Pulmonary artery endothelial cell (primary cell): ENCODE measurements around the gene MC1R. TPM values are rescaled to one million over a fixed set of nuclear protein-coding genes. Genes with fewer than 3 reads are reported as not detected.

Experiments used
- DNase-seq: peaks from one replicate; pipeline ENCODE4 v3.0.0-alpha.2; 2011; ENCODE audit warnings: low read depth, low spot score
- total RNA-seq: library from RNA; depleted of rRNA; stranded (reverse); fragments of >200 nt; gene quantifications from 2 replicates; pipeline ENCODE4 v1.2.3, GENCODE V29; 2014

Gene MC1R
- total RNA-seq, 1 donor from 2014 or later, result 2.3 TPM

GRCh38 chr16:89895482-89896250 lies 23.0 kb upstream of the MC1R start:
- no peak for DNase-seq

DNA sequence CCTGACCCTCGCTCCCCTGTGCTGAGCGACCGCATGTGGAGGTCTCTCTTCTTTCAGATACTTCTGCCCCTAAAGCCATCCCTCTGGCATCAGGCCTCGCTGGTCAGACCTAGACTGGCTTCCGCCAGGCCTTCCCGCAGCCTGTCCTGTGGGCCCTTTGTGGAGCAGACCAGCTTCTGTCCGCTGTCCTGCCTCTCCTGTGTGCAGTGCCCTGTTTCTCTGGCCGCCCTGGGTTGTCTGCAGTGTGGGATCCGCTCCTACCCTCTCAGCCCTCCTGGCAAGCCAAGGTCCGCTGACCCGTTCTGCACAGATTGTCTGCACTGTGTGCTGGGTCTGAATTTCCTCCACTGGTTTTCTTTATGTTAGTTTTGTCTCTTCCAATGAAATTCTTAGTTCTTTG lies 21.5 kb upstream of the MC1R start:
- DNase-seq, result no peak

DNA sequence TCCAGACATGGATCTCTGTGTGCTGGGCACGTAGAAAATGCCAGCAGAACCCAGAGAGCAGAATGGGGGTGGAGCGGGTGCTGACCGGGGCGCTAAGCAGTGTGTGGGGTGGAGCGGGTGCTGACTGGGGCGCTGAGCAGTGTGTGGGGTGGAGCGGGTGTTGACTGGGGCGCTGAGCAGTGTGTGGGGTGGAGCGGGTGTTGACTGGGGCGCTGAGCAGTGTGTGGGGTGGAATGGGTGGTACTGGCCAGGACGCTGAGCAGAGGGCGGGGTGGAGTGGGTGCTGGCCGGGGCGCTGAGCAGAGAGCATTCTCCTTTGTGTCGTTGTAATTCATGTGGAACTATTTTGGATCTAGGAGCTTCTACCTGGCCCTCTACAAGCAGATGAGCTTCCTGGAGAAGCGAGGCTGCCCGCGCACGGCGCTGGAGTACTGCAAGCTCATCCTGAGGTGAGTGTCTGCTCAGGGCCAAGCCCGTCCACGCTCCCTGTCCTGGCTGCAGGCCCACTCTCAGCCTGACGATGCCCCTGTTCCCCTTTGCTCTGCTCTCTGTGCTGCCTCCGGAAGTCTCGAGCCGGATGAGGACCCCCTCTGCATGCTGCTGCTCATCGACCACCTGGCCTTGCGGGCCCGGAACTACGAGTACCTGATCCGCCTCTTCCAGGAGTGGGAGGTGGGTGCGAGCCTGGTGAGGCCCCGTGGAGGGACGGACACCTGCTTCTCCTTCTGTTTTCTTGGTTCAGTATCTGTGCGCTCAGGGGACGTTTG lies 20.3 kb upstream of the MC1R start:
- no peak for DNase-seq

DNA sequence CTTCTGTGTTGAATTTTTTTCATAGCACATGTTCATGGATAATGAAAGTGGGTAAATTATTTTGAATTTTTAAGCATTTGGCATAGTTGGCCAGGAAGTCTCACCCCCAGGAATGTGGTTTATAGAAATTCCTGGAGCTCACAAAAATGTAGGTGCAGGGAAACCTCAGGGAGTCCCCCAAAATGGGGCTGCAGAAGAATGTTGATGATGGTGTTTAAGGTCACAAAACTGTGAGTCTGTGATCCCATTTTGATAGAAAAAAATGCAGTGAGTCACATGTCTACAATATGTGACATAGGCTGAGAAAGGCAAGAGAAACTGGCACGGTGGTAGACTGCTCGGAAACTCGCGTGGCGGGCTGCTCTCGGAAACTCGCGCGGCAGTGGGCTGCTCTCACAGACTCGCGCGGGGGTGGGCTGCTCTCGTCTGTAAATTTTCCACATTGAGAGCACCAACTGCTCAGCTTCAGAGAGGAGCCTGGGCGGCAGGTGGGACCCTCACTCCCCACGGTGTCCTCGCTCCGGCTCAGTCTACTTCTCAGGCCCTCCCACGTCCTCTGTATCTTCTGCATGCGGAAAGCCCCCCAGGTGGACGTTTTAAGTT lies 18.7 kb upstream of the MC1R start:
- no peak for DNase-seq

- DNase-seq, result no peak
Measured at GRCh38 chr16:89900885-89901284, 17.8 kb upstream of the MC1R start.

- DNase-seq, result no peak
Measured at GRCh38 chr16:89902980-89903379, 15.7 kb upstream of the MC1R start.

GRCh38 chr16:89903908-89904515 lies 14.7 kb upstream of the MC1R start:
- no peak for DNase-seq

- DNase-seq, result no peak
Measured at GRCh38 chr16:89904606-89905510, 13.8 kb upstream of the MC1R start.

- no peak for DNase-seq
Measured at GRCh38 chr16:89905511-89906139, 13.0 kb upstream of the MC1R start.

- DNase-seq, result no peak
Measured at GRCh38 chr16:89906140-89907025, 12.3 kb upstream of the MC1R start.

DNA sequence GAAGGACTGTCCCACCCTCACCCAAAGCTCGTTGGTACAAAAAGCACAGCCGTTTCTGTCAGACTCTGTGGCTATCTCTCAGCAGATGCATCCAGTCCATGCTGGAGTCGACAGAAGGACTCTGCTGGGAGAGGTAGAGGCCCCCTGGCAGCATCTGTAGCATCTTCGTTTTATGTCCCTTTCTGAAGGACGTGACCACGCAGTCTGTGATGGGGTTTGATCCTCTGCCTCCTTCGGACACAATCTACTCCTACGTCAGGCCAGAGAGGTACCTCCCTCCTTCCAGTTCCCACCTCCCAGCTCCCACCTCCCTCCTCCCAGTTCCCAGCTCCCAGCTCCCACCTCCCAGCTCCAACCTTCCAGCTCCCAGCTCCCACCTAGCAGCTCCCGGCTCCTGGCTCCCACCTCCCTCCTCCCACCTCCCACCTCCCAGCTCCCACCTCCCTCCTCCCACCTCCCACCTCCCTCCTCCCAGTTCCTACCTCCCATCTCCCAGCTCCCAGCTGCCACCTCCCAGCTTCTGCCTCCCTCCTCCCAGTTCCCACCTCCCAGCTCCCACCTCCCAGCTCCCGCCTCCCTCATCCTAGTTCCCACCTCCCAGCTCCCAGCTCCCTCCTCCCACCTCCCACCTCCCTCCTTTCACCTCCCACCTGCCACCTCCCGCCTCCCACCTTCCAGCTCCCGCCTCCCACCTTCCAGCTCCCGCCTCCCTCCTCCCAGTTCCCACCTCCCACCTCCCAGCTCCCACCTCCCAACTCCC lies 11.4 kb upstream of the MC1R start:
- DNase-seq, result no peak

DNA sequence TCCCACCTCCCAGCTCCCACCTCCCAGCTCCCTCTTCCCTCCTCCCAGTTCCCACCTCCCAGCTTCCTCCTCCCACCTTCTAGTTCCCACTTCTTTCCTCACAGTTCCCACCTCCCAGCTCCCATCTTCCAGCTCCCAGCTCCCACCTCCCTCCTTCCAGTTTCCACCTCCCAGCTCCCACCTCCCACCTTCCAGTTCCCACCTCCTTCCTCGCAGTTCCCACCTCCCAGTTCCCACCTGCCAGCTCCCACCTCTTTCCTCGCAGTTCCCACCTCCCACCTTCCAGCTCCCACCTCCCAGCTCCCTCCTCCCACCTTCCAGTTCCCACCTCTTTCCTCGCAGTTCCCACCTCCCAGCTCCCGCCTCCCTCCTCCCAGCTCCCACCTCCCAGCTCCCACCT lies 10.4 kb upstream of the MC1R start:
- DNase-seq, result no peak

GRCh38 chr16:89909777-89910716 lies 8.6 kb upstream of the MC1R start:
- DNase-seq, result no peak

GRCh38 chr16:89910717-89911354 lies 7.8 kb upstream of the MC1R start:
- DNase-seq, result no peak

GRCh38 chr16:89911375-89911774 lies 7.3 kb upstream of the MC1R start:
- DNase-seq, result no peak

- DNase-seq, result no peak
Measured at GRCh38 chr16:89912143-89912542, 6.5 kb upstream of the MC1R start.

DNA sequence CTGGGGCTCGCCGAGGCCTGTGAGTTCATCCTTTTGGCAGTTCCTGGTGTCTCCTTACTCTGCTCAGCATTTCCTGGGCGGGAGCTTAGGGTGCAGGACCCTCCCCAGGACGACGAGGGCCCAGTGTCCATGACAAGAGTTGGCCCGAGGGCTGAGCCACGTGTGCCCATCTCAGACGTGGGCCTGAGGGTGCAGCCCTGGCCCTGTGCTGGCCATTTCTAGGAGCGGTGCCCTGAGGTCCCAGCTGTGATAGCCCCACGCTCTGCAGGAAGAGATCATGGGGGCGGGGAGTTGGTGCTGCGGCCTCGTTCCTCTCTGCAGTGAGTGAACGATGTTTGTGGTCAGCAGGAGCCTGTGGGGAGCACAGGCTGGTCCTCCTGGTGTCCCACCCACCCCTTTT lies 6.0 kb upstream of the MC1R start:
- DNase-seq, result no peak
